HG02970 (cell line): ENCODE data around the gene TTC9B.

Experiments used
- ATAC-seq: cut with Tn5 transposase; IDR thresholded peaks from one replicate; pipeline ENCODE4 v1.9.1; 2021; ENCODE audit warnings: mild to moderate bottlenecking, moderate library complexity, moderate number of reproducible peaks; ENCODE audit not compliant: unreplicated experiment, low FRiP score

The TTC9B gene

GRCh38 chr19:40217934-40218890, at the start of gene TTC9B:
Gene TTC9B, minus strand, starts transcription at chr19:40218384. Its CDS starts 3 bp downstream, at chr19:40218381.
- ATAC-seq, result no peak

- no peak for ATAC-seq
These were observed 49.4 kb upstream of the TTC9B start for GRCh38 chr19:40267601-40267997.

GRCh38 chr19:40266912-40267600, 48.9 kb upstream of the TTC9B start:
- ATAC-seq, result no peak

- ATAC-seq, result no peak
These were observed 47.9 kb upstream of the TTC9B start for GRCh38 chr19:40266119-40266518.

- no peak for ATAC-seq
These were observed 47.5 kb upstream of the TTC9B start for GRCh38 chr19:40265763-40266099.

- ATAC-seq, result no peak
These were observed 47.0 kb upstream of the TTC9B start for GRCh38 chr19:40265055-40265762.

- no peak for ATAC-seq
These were observed 46.3 kb upstream of the TTC9B start for GRCh38 chr19:40264314-40265054.

GRCh38 chr19:40263440-40264313, 45.5 kb upstream of the TTC9B start:
- ATAC-seq, result no peak

GRCh38 chr19:40262422-40262821, 44.2 kb upstream of the TTC9B start:
- no peak for ATAC-seq

GRCh38 chr19:40261631-40262030, 43.4 kb upstream of the TTC9B start:
- no peak for ATAC-seq

GRCh38 chr19:40257096-40257517, 38.9 kb upstream of the TTC9B start:
- ATAC-seq, result no peak

GRCh38 chr19:40256512-40256911, 38.3 kb upstream of the TTC9B start:
- ATAC-seq, result no peak

GRCh38 chr19:40255619-40256166, 37.5 kb upstream of the TTC9B start:
- no peak for ATAC-seq

GRCh38 chr19:40254714-40255418, 36.7 kb upstream of the TTC9B start:
- no peak for ATAC-seq

- ATAC-seq, result no peak
These were observed 35.5 kb upstream of the TTC9B start for GRCh38 chr19:40253611-40254092.

GRCh38 chr19:40252395-40252794, 34.2 kb upstream of the TTC9B start:
- ATAC-seq, result no peak

GRCh38 chr19:40251991-40252390, 33.8 kb upstream of the TTC9B start:
- ATAC-seq, result no peak

GRCh38 chr19:40251244-40251643, 33.1 kb upstream of the TTC9B start:
- no peak for ATAC-seq
